C4-2B (cell line): ENCODE data around the gene KRTAP10-12.

ENCODE experiments used
- ZFX ChIP-seq: fragments of 450-650 bp; IDR thresholded peaks from 2 replicates; pipeline ENCODE4 v1.6.1; 2017
- TF ChIP-seq, protein P1 (sequence below): fragments of 450-650 bp; conservative IDR thresholded peaks from 2 replicates; pipeline ENCODE4 v1.5.1; 2017; ENCODE audit warnings: mild to moderate bottlenecking

DNA sequence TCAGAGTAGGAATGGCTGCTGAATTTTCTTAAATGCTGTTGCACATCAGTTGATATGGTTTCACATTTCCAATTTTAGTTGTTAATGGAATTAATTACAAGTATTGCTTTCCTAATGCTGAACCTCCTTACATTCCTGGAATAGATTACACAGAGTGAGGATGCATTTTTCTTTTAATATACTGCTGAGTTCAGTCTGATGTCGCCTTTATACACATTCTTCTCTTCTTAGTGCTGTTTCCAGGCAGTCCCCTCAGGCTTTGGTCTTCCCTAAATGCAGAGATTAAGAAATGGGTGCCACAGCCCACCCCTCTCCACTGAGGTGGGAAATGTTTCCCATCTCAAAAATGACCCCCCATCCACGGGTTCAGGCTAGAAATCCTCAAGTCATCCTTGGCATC is 21.1 kb downstream of the KRTAP10-12 start:
- TF ChIP-seq, protein P1, sequence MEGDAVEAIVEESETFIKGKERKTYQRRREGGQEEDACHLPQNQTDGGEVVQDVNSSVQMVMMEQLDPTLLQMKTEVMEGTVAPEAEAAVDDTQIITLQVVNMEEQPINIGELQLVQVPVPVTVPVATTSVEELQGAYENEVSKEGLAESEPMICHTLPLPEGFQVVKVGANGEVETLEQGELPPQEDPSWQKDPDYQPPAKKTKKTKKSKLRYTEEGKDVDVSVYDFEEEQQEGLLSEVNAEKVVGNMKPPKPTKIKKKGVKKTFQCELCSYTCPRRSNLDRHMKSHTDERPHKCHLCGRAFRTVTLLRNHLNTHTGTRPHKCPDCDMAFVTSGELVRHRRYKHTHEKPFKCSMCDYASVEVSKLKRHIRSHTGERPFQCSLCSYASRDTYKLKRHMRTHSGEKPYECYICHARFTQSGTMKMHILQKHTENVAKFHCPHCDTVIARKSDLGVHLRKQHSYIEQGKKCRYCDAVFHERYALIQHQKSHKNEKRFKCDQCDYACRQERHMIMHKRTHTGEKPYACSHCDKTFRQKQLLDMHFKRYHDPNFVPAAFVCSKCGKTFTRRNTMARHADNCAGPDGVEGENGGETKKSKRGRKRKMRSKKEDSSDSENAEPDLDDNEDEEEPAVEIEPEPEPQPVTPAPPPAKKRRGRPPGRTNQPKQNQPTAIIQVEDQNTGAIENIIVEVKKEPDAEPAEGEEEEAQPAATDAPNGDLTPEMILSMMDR: no peak
- TF ChIP-seq ZFX: no peak
